Measurements from ENCODE around the gene MSX2. TPM values are rescaled to one million over a fixed set of nuclear protein-coding genes. Genes with fewer than 3 reads are reported as not detected.

The MSX2 gene
- total RNA-seq, 1 donor from 2014 or later, result not detected

GRCh38 chr5:174693697-174694385 lies 30.5 kb upstream of the MSX2 start:
- H3K36me3 ChIP-seq (ENCODE audit: control insufficient read depth, insufficient read depth, low read length), result no peaks in the 10 kb centered on the region
- DNase-seq (ENCODE audit: low read depth), result peak; percentile 5
- no peak overlapping the region for H3K4me3 ChIP-seq (ENCODE audit: low read depth, low read length)
- H3K27me3 ChIP-seq (ENCODE audit: control insufficient read depth, insufficient read depth, low read length), result peaks cover 8% of the 10 kb centered on the region
- TF ChIP-seq, protein P1, sequence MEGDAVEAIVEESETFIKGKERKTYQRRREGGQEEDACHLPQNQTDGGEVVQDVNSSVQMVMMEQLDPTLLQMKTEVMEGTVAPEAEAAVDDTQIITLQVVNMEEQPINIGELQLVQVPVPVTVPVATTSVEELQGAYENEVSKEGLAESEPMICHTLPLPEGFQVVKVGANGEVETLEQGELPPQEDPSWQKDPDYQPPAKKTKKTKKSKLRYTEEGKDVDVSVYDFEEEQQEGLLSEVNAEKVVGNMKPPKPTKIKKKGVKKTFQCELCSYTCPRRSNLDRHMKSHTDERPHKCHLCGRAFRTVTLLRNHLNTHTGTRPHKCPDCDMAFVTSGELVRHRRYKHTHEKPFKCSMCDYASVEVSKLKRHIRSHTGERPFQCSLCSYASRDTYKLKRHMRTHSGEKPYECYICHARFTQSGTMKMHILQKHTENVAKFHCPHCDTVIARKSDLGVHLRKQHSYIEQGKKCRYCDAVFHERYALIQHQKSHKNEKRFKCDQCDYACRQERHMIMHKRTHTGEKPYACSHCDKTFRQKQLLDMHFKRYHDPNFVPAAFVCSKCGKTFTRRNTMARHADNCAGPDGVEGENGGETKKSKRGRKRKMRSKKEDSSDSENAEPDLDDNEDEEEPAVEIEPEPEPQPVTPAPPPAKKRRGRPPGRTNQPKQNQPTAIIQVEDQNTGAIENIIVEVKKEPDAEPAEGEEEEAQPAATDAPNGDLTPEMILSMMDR (IDR thresholded peaks at IDR 0.05; ENCODE audit: insufficient read depth, low read length, severe bottlenecking), result no peak
- no peak for FAIRE-seq

- Histone ChIP-seq H3K4me3 (ENCODE audit: low read depth, low read length) (no peak overlapping the region), H3K27me3 (ENCODE audit: control insufficient read depth, insufficient read depth, low read length) (peaks cover 7% of the 10 kb centered on the region), H3K36me3 (ENCODE audit: control insufficient read depth, insufficient read depth, low read length) (no peaks in the 10 kb centered on the region)
- no peak for FAIRE-seq
- TF ChIP-seq, protein P1 (IDR thresholded peaks at IDR 0.05; ENCODE audit: insufficient read depth, low read length, severe bottlenecking), result no peak
- DNase-seq (ENCODE audit: low read depth), result no peak
These were observed 29.8 kb upstream of the MSX2 start for GRCh38 chr5:174694611-174695010.

GRCh38 chr5:174698156-174698555 lies 26.2 kb upstream of the MSX2 start:
- TF ChIP-seq, protein P1 (IDR thresholded peaks at IDR 0.05; ENCODE audit: insufficient read depth, low read length, severe bottlenecking), result no peak
- Histone ChIP-seq H3K4me3 (ENCODE audit: low read depth, low read length) (no peak overlapping the region), H3K27me3 (ENCODE audit: control insufficient read depth, insufficient read depth, low read length) (no peaks in the 10 kb centered on the region), H3K36me3 (ENCODE audit: control insufficient read depth, insufficient read depth, low read length) (no peaks in the 10 kb centered on the region)
- no peak for DNase-seq (ENCODE audit: low read depth)
- no peak for FAIRE-seq

GRCh38 chr5:174699131-174699530 lies 25.3 kb upstream of the MSX2 start:
- TF ChIP-seq, protein P1 (IDR thresholded peaks at IDR 0.05; ENCODE audit: insufficient read depth, low read length, severe bottlenecking), result no peak
- Histone ChIP-seq H3K4me3 (ENCODE audit: low read depth, low read length) (no peak overlapping the region), H3K36me3 (ENCODE audit: control insufficient read depth, insufficient read depth, low read length) (no peaks in the 10 kb centered on the region), H3K27me3 (ENCODE audit: control insufficient read depth, insufficient read depth, low read length) (no peaks in the 10 kb centered on the region)
- no peak for DNase-seq (ENCODE audit: low read depth)
- FAIRE-seq, result no peak

- TF ChIP-seq, protein P1 (IDR thresholded peaks at IDR 0.05; ENCODE audit: insufficient read depth, low read length, severe bottlenecking), result no peak
- no peak for DNase-seq (ENCODE audit: low read depth)
- H3K27me3 ChIP-seq (ENCODE audit: control insufficient read depth, insufficient read depth, low read length), result no peaks in the 10 kb centered on the region
These were observed 17.3 kb upstream of the MSX2 start for GRCh38 chr5:174706997-174707572.

More at GRCh38 chr5:174706997-174707572, 17.3 kb upstream of the MSX2 start:
- Histone ChIP-seq H3K4me3 (ENCODE audit: low read depth, low read length) (no peak overlapping the region), H3K36me3 (ENCODE audit: control insufficient read depth, insufficient read depth, low read length) (no peaks in the 10 kb centered on the region)
- FAIRE-seq, result no peak
